Amygdala (tissue), 56 donors: ENCODE data around the gene PAPOLG.
"Not testable (repeated sequence)": the region's sequence is repeated elsewhere in the genome, so short reads cannot be mapped to it uniquely, and the experiment has no call there.

Experiments used
- DNase-seq, 56 donors: peaks; one replicate each; lab custom pipeline; 2025; lab: John Stamatoyannopoulos, UW

PAPOLG gene

DNA sequence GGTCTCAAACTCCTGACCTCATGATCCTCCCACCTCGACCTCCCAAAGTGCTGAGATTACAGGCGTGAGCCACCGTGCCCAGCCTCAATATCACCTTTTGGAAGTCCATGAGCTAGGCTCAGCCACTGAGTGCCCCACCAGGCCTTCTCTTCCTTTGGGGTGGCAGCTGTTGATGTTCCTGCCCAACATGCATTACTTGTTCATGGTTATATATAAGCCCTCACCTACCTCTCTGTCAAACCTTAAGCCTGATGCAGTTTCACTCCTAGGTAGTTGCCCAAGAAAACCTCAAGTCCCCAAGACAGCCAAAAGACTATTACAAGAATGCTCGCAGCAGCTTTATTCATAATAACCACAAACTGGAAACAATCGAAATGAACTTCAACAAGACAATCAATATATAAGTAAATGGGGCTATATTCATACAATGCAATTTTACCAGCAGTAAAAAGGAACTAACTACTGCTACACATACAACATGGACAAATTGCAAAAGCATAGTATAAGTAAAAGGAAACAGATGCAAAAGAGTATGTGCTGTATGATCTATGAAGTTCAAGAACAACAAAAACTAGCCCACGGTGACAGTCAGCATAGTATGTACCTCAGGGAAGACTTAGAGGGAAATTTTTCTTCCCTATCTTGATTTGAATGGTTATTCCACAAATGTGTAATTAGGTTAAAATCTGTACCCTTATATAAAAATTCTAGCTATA, 65.7 kb downstream of the PAPOLG start:
- no peak for DNase-seq

- no peak for DNase-seq
These were observed 66.9 kb downstream of the PAPOLG start for GRCh38 chr2:60822987-60823386.

DNA sequence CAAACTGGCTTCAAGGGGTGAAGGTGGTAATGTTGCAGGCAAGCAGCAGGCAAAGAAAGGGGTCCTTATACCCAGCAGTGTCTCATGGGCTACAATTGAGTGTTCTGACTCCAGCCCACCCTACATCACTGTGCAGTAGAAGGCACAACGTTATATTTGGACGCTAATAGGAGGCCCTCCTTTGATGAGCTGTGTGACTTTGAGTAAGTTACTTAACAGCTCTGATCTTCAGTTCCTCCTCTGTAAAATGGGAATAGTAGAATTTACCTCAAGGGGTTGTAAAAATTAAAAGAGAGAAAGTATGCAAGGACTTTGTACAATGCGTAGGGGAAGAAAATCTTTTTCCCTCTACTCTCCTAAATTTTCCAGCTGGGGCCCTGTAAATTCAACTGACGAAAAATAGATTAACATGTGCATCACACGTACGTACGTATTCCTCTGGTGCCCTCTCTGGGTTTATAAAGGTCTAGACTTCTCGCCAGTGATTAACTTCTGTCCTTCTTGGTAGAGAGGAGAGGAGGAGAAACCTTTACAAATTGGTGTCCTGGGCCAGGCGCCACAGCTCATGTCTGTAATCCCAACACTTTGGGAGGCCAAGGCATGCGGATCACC, 67.7 kb downstream of the PAPOLG start:
- DNase-seq = no peak

DNA sequence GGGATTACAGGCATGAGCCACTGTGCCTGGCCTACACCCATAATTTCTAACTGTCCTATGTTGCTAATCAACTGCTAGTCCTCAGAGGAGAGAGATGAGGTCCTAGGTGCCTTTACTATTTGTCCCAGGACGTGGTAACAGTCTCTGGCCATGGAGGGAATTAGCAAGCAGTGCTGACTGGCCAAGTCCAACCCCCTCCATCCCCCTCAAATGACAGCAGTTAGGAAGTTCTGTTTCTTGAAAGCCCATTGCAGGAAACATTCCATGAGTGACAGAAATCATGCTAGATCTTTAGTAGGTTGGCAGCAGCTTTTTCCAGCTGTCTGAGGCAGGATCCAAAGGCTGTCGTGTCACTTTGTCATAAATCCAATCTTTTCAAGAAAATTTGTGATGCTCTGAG, 69.6 kb downstream of the PAPOLG start:
- no peak for DNase-seq

GRCh38 chr2:60826111-60826510, 70.0 kb downstream of the PAPOLG start:
- no peak for DNase-seq

- not testable (repeated sequence) for DNase-seq
These were observed 70.8 kb downstream of the PAPOLG start for GRCh38 chr2:60826860-60827259.

DNA sequence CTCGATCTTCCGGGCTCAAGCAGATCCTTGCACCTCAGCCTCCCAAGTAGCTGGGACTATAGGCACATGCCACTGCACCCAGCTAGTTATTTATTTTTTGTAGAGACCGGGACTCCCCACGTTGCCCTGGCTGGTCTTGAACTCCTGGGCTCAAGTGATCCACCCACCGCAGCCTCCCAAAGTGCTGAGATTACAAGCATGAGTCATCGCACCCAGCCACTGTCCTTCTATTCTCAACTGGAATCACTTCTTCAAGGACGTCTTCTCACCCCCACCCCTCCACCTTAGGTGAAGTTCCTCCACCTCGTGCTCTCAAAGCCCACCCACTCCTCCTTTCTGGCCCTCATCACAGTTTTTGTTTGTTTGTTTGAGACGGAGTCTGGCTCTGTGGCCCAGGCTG, 71.3 kb downstream of the PAPOLG start:
- DNase-seq = no peak

GRCh38 chr2:60830991-60831390, 74.9 kb downstream of the PAPOLG start:
- DNase-seq = no peak

- no peak for DNase-seq
These were observed 75.9 kb downstream of the PAPOLG start for GRCh38 chr2:60831921-60832320.

- DNase-seq = no peak
These were observed 76.6 kb downstream of the PAPOLG start for GRCh38 chr2:60832621-60833020.

DNA sequence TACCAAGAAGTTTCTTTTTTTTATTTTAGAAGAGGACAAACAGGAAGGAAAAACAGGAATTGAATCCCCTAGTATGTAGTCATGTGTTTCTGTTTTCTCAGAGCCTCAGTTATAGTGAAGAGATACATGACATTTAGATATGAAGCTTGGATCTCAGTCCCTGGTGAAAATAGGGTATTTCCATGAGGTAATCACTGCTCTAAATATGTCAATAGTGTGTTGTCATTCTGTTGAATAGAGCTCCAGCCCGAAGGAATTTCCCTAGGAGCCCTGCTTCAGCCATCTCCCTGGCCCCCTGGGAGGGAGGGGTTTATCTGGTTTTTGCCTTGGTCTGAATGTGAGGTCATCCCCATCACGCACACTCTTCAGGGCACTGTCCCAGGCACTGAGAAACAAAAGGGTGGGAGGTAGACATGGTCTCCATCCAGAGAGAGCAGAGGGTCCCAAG, 78.2 kb downstream of the PAPOLG start:
- no peak for DNase-seq

DNA sequence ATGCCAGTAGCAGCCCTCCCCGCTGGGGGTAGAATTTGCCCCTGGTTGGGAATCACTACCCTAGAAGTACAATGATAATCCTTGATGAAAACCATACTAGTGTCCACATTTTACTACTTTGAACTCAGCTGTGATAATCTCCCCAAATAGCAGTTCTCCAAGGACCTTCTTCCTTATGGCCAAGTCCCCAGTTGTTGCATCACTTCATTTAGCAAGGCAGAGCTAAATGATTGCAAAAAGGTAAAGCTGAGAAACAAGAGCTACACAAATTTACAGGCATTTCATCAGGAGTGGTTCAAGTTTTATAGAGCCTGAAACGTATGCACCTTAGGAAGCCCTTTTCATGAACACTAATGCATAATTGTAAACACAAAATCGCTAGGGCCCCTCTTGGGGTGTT, 80.4 kb downstream of the PAPOLG start:
- DNase-seq = no peak

DNA sequence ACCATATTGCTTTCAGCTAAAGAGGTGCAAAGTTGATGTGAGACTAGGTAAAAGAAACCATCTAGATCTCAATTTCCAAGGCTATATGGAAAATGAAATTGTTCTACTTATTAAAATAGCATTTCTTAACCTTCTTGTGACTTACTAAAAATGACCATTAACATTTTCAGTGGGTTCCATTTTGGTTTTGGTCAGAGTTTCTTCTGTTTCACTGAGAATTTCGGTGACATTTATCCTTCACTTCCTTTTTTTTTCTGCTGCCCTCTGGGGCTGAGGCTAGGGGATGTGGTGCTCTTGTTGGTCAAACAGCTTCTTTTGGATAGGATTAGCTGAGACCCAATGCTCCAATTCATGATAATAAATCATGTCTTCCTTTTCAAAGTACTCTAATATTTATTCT, 81.1 kb downstream of the PAPOLG start:
- no peak for DNase-seq

DNA sequence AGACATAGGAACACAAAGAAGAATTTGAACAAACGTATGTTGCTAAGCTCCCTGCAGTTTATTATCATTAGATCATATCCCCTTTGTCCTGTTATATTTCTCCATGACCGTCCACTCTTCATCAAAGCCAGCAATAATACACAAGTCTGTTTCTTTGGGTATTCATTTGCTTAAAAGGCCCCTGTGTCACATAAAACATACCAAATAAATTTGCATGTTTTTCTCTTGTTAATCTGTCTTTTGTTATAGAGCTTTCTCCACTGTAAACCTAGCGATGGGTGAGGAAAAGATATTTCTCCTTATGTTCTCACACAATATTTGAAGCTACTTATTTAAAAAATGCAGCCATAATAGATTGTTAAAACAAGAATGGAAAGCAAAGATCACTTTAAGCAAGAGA, 82.4 kb downstream of the PAPOLG start:
- DNase-seq = no peak

DNA sequence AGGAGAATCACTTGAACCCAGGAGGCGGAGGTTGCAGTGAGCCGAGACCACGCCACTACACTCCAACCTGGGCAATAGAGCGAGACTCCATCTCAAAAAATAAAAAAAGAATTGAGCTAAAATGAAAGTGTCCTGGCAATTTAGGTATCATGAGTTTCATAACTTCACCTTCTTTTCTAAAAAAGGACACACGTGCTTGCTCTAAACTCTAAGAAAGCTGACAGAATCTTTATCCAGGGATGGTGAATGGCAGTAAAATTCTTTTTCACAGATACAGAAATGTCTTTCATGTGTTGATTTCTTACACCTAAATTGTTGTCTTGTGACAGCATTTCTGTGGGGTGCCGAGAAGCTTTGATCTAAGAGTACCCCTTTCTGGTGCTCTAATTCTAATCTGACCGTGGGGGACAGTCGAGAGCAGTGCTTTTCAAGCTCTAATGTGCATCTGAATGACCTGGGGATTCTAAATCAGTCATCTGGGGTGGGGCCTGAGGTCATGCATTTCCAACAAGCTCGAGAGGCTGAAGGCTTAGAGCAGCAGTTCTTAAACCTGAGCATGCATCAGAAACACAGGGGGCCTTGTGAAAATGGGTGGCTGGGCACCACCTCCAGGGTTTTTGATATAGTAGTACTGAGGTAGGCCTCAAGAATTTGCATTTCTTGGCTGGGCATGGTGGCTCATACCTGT, 83.2 kb downstream of the PAPOLG start:
- no peak for DNase-seq

- no peak for DNase-seq
These were observed 84.8 kb downstream of the PAPOLG start for GRCh38 chr2:60840880-60841279.

DNA sequence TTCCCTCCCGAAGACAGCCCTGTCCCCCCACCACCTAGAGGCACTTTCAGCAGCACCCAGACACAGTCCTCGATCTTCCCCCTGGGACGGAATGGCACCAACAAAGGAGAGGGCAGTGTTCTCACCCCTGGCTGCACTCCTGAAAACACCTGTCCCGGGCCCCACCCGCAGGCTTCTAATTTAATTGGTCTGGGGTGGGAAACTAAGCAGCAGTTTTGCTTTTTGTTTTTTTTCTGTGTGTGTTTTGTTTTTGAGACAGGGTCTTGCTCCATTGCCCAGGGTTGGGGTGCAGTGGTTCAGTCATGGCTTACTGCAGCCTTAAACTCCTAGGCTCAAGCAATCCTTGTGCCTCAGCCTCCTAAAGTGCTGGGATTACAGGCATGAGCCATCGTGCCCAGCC, 86.9 kb downstream of the PAPOLG start:
- DNase-seq = no peak

DNA sequence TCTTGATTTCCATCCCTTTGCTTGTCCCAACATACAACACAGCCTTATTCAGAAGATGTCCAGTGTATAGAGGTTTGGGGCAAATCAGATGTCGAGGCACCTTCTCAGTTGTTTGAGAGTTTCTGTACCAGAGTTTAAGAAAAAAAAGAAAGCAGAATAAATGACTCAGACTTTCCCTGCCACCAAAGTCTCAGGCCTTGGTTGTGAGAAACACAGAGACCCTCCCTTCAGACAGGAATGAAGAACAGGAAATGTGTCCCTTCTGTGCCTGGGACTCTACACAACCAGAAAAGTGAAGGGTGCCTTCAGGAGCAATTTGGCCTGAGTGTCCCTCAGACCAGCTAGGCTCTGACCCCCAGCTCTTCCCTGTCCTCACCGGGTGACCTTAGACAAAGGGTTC, 88.0 kb downstream of the PAPOLG start:
- DNase-seq = no peak

GRCh38 chr2:60847854-60848253, 91.8 kb downstream of the PAPOLG start:
- no peak for DNase-seq
